Muscle layer of duodenum (tissue), 2 donors: Measurements from ENCODE around the gene ARHGEF38.

Source experiments
- H3K27ac ChIP-seq: one replicate; pipeline ENCODE4 v1.7.0; 2013; ENCODE audit warnings: mild to moderate bottlenecking, low read length
- H3K27me3 ChIP-seq: one replicate; pipeline ENCODE4 v1.7.0; 2013; ENCODE audit warnings: low read depth, mild to moderate bottlenecking, control low read depth, low read length
- H3K36me3 ChIP-seq, 2 donors: one replicate each; pipeline ENCODE4 v1.7.0; 2013; ENCODE audit warnings: low read length in 2 of 2, control low read depth in 1 of 2, mild to moderate bottlenecking in 1 of 2; ENCODE audit not compliant: insufficient read depth in 2 of 2, control insufficient read depth in 1 of 2
- H3K4me1 ChIP-seq, 2 donors: one replicate each; pipeline ENCODE4 v1.7.0; 2013; ENCODE audit warnings: low read length in 2 of 2, mild to moderate bottlenecking in 2 of 2, control low read depth in 1 of 2, moderate library complexity in 1 of 2; ENCODE audit not compliant: insufficient read depth in 2 of 2, control insufficient read depth in 1 of 2
- H3K4me3 ChIP-seq, 2 donors: one replicate each; pipeline ENCODE4 v1.7.0; 2013; ENCODE audit warnings: low read length in 2 of 2, low read depth in 1 of 2, mild to moderate bottlenecking in 1 of 2
- H3K9me3 ChIP-seq, 2 donors: one replicate each; pipeline ENCODE4 v1.7.0; 2013; ENCODE audit warnings: low read length in 2 of 2, control low read depth in 1 of 2, mild to moderate bottlenecking in 1 of 2; ENCODE audit not compliant: control insufficient read depth in 1 of 2
- donor health status: healthy.

The ARHGEF38 gene

DNA sequence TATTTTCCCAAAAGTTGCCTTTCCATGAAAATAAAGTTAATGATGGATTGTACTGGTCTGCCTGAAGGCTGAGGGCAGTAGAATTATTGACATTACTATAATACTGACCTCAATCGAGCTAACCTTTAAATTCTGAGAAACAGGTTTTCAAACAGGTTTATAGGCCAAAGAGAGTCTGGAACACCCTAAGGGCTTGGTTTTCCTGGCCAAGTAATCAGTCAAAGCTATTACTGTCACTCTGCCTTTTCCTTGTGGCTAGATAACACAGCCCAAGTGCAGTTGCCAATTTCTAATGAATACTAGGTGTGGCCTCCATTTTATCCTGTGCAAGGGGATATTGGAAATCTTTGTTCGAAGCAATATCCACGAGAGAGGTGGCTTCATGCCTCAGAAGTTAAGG is 80.8 kb downstream of the ARHGEF38 start:
- Histone ChIP-seq H3K27ac (no peak overlapping the region), H3K9me3 (no peaks in the 10 kb centered on the region), H3K36me3 (no peaks in the 10 kb centered on the region), H3K4me3 (no peak overlapping the region), H3K27me3 (no peaks in the 10 kb centered on the region), H3K4me1 (peaks cover 20 to 26% of the 10 kb centered on the region in 2 donors)

DNA sequence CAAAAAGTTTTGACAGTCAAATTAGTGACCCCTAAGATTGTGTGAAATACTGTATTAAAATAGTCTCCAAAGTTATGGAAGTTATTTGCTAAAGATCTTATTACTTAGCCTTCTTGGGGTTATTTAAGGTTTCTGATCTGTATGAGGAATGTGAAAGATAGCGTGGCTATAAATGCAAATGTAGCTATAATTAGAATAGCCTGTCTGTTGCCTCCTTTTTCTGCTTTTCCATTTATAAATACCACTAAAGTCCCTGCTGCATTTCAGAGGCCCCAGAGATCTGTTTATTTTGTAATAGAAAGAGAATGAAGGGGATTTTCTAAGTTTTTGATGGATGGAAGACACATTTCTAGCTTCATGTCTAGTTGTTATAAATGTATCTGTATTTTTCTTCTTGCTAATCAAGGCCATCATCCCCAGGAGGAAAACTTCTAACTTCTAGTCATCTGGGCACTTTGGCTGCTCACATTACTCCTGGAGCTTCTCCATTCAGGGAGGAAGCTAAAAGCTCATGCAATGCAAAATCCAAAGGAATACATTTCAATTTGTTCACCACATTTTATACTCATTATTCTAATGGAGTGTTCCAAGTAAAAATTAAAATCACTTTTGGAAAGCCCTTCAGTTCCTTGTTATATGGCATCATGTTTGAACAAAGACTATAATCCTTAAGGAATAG is 82.1 kb downstream of the ARHGEF38 start:
- no peak overlapping the region for H3K27ac ChIP-seq
- peaks cover 20 to 26% of the 10 kb centered on the region in 2 donors for H3K4me1 ChIP-seq

DNA sequence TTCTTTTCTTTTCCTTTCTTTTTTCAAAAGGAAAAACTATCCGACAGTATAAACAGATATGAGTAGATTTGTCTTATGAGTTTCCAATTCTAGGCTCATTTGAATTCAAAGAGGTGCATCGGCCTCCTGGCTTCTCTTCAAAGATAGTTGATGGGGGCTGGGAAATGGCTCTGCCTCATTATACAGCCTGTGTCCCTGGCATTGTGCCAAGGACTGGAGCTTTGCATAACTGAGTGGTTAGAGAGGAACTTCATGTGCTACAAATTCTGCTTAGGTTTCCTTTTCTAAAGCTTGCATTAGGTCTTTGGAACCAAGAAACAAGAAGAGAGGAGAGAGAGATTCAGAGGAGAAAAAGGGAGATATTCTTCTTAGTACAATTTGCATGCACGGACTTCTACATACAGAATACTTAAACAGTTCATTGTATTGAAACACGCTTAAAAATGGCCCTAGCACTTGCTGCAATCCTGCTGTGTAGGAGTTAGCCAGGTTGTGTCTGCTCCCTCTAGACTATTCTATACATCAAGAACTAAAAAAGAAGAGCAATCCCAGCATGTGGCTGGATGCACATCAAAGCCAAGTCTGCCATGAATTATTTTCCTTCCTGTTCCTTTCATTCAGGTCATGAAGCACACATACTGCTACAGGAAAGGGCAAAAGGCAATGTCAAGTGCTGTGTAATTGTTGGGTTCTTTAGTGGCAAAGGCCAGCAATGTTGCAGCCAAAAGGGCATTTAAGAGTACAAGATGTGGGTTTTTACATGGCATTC is 85.2 kb downstream of the ARHGEF38 start:
- H3K27me3 ChIP-seq: no peaks in the 10 kb centered on the region
- peak overlapping the region in 1 of 2 donors; percentile 2 for H3K4me3 ChIP-seq
- H3K27ac ChIP-seq: no peak overlapping the region
- no peaks in the 10 kb centered on the region for H3K36me3 ChIP-seq
- H3K9me3 ChIP-seq: no peaks in the 10 kb centered on the region
- peaks cover 19 to 20% of the 10 kb centered on the region in 2 donors for H3K4me1 ChIP-seq

More for the DNA sequence above, 82.1 kb downstream of the ARHGEF38 start:
- H3K4me3 ChIP-seq: no peak overlapping the region
- H3K27me3 ChIP-seq: no peaks in the 10 kb centered on the region
- H3K9me3 ChIP-seq: no peaks in the 10 kb centered on the region
- H3K36me3 ChIP-seq: no peaks in the 10 kb centered on the region

DNA sequence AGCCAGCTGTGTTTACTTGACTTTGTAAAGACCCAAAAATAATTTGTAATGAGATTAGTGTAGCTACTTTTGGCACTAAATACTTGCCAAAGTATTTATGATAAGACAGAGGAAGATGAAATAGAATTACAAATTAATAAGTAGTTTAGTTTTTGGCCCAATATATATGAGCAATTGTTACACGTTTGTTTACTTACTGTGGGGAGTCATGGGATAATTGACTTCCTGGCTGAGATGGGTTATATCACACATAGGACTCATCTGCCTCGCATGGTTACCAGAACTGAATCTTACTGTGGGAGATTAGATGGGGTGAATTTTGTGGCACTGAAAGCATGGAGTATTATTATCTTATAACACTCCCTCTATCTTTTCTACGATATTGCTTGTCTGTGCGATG is 89.4 kb downstream of the ARHGEF38 start:
- Histone ChIP-seq H3K27me3 (no peaks in the 10 kb centered on the region), H3K4me1 (peaks cover 8 to 10% of the 10 kb centered on the region in 2 donors), H3K9me3 (no peaks in the 10 kb centered on the region), H3K36me3 (no peaks in the 10 kb centered on the region), H3K4me3 (no peak overlapping the region), H3K27ac (no peak overlapping the region)

DNA sequence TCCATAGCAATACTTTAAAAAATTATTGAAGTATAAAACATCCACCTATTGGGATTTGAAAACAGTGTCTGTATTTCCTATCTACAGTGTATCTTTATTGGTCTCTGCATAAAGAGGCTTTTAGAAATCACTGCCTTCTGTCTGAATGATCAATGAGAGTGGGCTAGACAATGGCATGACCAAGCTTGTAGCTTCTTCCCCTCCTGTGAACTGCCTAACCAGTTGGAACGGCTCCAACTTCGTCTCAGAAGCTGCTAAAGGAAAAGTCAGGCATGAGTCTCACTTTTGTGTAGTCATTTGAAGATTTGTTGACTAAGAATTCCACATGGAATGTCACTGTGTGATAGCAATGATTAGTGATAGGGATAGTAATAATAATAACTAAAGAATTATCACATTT is 91.8 kb downstream of the ARHGEF38 start:
- H3K27me3 ChIP-seq: no peaks in the 10 kb centered on the region
- H3K27ac ChIP-seq: no peak overlapping the region
- no peak overlapping the region for H3K4me3 ChIP-seq
- no peaks in the 10 kb centered on the region for H3K36me3 ChIP-seq
- no peaks in the 10 kb centered on the region for H3K4me1 ChIP-seq
- no peaks in the 10 kb centered on the region for H3K9me3 ChIP-seq

DNA sequence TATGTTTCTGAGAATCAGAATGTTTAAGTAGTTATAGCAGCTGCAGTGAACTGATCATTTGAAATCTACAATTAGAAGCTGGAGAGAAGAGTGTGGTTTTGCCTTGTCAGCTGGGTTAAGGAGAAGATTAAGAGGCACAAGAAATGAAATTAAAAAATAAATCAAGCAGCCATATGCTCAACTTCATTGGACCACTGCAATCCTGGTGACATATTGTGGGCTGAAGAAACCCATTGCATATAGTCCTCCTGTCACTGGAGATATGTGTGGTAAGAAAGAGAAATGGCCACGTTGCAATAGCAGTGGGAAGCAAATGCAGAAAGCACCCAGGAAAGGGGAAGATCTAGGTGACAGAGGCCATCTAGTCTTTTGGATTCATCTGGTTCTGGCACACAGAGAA is 93.0 kb downstream of the ARHGEF38 start:
- no peaks in the 10 kb centered on the region for H3K27me3 ChIP-seq
- H3K36me3 ChIP-seq: no peaks in the 10 kb centered on the region
- H3K27ac ChIP-seq: no peak overlapping the region
- H3K4me3 ChIP-seq: no peak overlapping the region
- no peaks in the 10 kb centered on the region for H3K9me3 ChIP-seq
- no peaks in the 10 kb centered on the region for H3K4me1 ChIP-seq

DNA sequence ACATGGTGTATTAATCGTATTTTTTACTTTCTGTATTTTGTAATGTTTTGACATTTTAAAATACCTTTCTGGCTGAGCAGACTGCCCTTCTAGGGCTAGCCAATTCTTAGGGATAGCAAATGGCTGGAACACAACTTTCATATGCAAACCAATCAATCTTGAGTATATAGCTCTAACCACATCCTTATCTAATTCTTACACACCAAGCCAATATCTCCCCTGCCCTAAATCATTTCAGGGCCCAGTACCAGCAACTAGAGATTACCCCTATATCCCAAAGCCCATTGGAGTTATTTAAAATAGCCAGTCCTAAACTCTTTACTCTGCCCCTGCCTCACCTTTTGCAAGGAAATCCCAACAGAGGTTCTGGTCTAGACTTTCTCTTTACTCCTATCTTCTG is 97.8 kb downstream of the ARHGEF38 start:
- H3K27ac ChIP-seq: no peak overlapping the region
- no peak overlapping the region for H3K4me3 ChIP-seq
- no peaks in the 10 kb centered on the region for H3K9me3 ChIP-seq
- no peaks in the 10 kb centered on the region for H3K27me3 ChIP-seq
- H3K36me3 ChIP-seq: no peaks in the 10 kb centered on the region
- H3K4me1 ChIP-seq: peaks cover 0 to 2% of the 10 kb centered on the region in 2 donors

DNA sequence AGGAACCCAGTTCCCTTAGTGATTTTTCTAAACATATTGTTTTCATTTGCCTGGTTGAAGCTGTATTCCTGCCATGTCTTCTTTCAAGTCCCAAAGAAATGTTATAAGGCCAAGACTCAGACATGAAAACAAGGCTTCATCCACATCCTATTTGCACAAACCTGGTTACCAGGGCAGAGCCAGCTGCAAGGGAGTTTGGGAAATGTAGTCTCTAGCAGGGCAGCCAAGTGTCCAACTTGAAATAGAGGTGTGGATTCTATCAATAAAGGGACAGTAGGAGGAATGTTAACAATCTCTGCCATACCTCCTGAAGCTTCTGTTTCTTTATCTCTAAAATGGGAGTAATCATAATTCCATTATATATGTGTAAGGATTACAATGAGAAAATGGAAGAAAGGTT is 99.5 kb downstream of the ARHGEF38 start:
- no peak overlapping the region for H3K4me3 ChIP-seq
- peaks cover 0 to 2% of the 10 kb centered on the region in 2 donors for H3K4me1 ChIP-seq
- no peaks in the 10 kb centered on the region for H3K9me3 ChIP-seq
- H3K27me3 ChIP-seq: no peaks in the 10 kb centered on the region
- H3K36me3 ChIP-seq: no peaks in the 10 kb centered on the region
- H3K27ac ChIP-seq: no peak overlapping the region

DNA sequence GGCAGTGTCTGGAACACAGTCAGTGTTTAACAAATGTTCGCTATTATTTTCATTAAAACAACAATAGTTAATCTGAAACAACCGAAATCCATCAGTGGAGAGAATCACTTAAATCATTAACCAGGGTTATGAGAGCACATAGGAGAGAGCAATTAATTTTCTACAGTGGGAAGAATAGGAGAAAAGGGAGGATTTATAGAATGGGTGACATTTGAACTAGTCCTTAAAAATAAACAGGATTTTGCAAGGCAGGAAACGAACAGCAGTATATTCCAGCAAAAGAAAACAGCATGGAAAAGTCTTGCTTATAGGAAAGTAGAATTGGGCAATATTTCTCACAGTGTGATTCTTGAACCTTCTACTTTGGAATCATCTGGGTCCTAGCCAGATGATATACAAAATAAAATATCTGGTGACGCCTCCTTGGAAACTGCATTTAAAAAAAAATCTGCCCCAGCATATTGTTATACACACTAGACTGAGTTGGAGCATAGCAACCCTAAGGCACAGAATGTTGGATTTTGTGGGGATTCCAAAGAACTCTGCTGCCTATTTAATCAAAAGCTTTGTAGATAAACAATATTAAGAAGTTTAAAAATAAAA is 100.0 kb downstream of the ARHGEF38 start:
- no peak overlapping the region for H3K27ac ChIP-seq
- no peak overlapping the region for H3K4me3 ChIP-seq
- no peaks in the 10 kb centered on the region for H3K9me3 ChIP-seq
- H3K36me3 ChIP-seq: no peaks in the 10 kb centered on the region
- no peaks in the 10 kb centered on the region for H3K27me3 ChIP-seq
- H3K4me1 ChIP-seq: peaks cover 0 to 2% of the 10 kb centered on the region in 2 donors

DNA sequence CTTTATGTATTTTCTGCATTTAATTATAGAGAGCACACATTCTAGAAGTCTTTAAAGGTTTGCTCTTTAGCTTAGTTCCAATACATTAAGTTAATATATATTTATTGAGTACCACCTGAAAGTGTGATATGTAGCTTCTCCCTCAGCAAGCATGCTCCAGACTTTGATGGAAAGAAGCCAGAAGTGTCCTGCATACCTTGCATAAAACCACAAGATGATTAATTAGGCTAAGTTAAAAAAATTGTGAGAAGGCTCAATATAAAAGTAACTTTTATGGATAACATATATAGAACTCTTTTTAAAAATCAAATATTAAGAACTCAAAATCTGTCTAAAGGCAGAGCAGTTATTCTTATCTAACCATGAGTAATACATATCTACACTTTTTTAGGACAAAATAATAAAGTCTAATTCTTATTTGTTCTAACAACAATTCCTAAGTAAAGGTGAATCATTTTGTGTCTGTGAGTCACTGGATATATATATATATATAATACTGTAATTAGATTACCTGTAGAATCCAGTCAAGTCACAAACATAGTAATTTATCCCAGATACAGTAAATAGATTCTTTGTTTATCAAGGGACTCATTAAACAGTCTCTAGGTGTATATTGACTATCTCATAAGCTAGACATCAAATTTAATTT is 104.8 kb downstream of the ARHGEF38 start:
- Histone ChIP-seq H3K4me1 (peaks cover 0 to 2% of the 10 kb centered on the region in 2 donors), H3K27ac (no peak overlapping the region), H3K27me3 (no peaks in the 10 kb centered on the region), H3K4me3 (no peak overlapping the region), H3K36me3 (no peaks in the 10 kb centered on the region), H3K9me3 (no peaks in the 10 kb centered on the region)

DNA sequence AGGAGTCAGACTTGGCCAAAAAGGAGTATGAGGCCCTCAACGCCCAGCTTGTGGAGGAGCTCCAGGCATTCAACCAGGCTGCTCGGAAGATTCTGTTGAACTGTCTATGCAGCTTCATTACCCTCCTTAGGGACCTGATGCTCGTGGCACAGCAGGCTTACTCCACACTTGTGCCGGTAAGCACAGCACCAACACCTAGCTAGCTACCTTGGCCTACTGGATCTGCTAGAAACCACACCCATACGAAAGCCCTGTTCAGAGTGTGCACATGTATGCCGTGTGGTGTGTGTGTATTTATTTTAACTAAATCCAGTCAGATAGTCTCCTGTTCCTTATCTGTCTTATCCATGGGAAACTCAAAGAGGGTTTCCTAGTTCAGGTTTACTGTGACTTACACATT is 106.8 kb downstream of the ARHGEF38 start:
- H3K27me3 ChIP-seq: no peaks in the 10 kb centered on the region
- no peaks in the 10 kb centered on the region for H3K36me3 ChIP-seq
- H3K4me1 ChIP-seq: no peaks in the 10 kb centered on the region
- H3K4me3 ChIP-seq: no peak overlapping the region
- H3K27ac ChIP-seq: no peak overlapping the region
- no peaks in the 10 kb centered on the region for H3K9me3 ChIP-seq
